ENCODE measurements around the gene SORL1. TPM values are rescaled to one million over a fixed set of nuclear protein-coding genes. Genes with fewer than 3 reads are reported as not detected.

Gene SORL1
- total RNA-seq, 2 donors from 2014 or later, result 66.1 to 121 TPM

DNA sequence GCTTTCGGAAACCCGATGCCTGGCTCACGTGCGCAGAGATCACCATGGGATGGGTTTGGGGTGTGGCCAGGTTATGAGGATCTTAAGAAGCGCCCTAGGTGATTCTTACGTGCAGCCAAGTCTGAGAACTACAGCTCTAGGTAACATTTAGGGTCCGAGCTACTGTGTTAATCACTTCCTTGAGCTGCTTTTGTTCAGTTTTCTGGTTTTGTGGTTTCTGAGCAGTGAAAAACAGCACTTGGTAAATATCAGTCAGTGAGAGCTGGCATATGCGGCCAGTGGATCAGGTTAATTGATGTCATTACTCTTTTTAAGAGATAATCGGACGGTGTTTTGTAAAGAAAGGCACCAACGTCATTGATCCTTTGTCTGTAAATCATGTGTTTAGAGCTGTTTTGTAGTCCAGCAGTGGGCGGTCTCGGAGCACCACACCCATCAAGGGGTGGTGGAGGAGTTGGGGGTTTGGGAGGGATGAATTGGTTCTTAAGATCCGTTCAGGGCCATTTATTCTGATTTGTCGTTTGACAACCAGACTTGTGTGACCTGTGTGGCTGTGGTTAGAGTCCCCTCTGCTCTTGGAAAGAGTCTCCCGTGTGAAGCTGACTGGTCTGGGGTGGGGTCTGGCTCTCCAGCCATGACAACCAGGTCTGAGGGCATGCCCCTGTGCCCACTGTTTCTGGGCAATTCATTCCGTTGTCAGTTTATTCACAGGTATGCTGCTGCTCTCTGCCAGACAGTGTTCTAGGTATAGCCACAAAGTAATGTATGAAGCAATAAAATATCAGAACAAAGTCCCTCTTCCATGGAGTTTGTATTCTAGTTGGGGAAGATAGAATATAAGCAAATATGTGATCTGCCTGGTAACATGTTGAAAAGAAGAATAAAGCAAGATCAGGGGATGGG is 62.6 kb downstream of the SORL1 start:
- Histone ChIP-seq H3K9me3 (no peaks in the 10 kb centered on the region), H3K9ac (ENCODE audit: low read depth in 2 of 2, low read length in 2 of 2) (no peak overlapping the region), H3K36me3 (no peaks in the 10 kb centered on the region), H3K4me1 (no peaks in the 10 kb centered on the region), H3K27ac (no peak overlapping the region), H3K27me3 (no peaks in the 10 kb centered on the region), H3K4me3 (no peak overlapping the region)
- intact Hi-C loops (cut with DNase I), result no loop called here
- TF ChIP-seq, protein P1, sequence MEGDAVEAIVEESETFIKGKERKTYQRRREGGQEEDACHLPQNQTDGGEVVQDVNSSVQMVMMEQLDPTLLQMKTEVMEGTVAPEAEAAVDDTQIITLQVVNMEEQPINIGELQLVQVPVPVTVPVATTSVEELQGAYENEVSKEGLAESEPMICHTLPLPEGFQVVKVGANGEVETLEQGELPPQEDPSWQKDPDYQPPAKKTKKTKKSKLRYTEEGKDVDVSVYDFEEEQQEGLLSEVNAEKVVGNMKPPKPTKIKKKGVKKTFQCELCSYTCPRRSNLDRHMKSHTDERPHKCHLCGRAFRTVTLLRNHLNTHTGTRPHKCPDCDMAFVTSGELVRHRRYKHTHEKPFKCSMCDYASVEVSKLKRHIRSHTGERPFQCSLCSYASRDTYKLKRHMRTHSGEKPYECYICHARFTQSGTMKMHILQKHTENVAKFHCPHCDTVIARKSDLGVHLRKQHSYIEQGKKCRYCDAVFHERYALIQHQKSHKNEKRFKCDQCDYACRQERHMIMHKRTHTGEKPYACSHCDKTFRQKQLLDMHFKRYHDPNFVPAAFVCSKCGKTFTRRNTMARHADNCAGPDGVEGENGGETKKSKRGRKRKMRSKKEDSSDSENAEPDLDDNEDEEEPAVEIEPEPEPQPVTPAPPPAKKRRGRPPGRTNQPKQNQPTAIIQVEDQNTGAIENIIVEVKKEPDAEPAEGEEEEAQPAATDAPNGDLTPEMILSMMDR (IDR thresholded peaks at IDR 0.05), result no peak
- DNase-seq, result no peak

DNA sequence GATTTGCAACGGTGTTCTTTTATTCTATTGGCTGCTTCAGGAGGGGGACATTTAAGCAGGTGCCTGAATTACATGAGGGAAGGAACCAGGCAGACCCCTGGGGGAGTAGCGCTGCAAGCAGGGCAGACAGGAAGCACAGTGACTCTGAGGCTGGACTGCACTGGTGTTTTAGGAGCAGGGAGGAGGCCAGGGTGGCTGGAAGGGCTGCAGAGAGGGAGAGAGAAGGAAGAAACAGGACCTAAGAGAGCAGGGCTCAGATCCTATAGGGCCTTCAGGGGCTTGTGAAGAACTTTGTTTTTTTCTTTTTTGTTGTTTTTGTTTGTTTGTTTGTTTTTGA is 63.2 kb downstream of the SORL1 start:
- Histone ChIP-seq H3K36me3 (no peaks in the 10 kb centered on the region), H3K27me3 (no peaks in the 10 kb centered on the region), H3K9me3 (no peaks in the 10 kb centered on the region), H3K27ac (no peak overlapping the region), H3K4me3 (no peak overlapping the region), H3K4me1 (no peaks in the 10 kb centered on the region), H3K9ac (ENCODE audit: low read depth in 2 of 2, low read length in 2 of 2) (no peak overlapping the region)
- TF ChIP-seq, protein P1 (IDR thresholded peaks at IDR 0.05), result no peak
- no peak for DNase-seq
- intact Hi-C loops (cut with DNase I), result no loop called here

DNA sequence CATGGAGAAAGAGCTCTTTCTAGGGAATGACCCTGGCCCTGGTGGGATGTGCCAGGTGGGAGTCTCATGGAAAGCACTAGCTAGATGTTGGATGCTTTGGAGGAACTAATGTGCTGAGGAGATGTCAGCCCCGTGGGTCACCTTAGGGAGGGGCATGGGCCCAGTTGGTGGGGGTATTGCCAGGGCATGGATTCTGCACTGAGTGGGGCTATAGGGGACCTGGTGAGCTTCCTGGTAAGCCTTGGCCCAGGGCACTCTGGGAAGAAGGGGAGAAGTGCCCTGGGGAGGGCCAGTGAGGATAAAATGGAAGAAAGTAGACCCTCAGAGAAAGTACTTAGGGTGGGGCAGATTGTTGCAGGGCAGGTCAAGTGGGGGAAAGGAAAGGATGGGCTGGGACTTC is 65.9 kb downstream of the SORL1 start:
- DNase-seq, result no peak
- no peaks in the 10 kb centered on the region for H3K36me3 ChIP-seq
- intact Hi-C loops (cut with DNase I), result no loop called here
- no peaks in the 10 kb centered on the region for H3K27me3 ChIP-seq
- H3K9me3 ChIP-seq, result no peaks in the 10 kb centered on the region
- H3K27ac ChIP-seq, result no peak overlapping the region
- H3K4me3 ChIP-seq, result no peak overlapping the region
- H3K4me1 ChIP-seq, result no peaks in the 10 kb centered on the region
- H3K9ac ChIP-seq (ENCODE audit: low read depth in 2 of 2, low read length in 2 of 2), result no peak overlapping the region
- TF ChIP-seq, protein P1 (IDR thresholded peaks at IDR 0.05), result no peak

DNA sequence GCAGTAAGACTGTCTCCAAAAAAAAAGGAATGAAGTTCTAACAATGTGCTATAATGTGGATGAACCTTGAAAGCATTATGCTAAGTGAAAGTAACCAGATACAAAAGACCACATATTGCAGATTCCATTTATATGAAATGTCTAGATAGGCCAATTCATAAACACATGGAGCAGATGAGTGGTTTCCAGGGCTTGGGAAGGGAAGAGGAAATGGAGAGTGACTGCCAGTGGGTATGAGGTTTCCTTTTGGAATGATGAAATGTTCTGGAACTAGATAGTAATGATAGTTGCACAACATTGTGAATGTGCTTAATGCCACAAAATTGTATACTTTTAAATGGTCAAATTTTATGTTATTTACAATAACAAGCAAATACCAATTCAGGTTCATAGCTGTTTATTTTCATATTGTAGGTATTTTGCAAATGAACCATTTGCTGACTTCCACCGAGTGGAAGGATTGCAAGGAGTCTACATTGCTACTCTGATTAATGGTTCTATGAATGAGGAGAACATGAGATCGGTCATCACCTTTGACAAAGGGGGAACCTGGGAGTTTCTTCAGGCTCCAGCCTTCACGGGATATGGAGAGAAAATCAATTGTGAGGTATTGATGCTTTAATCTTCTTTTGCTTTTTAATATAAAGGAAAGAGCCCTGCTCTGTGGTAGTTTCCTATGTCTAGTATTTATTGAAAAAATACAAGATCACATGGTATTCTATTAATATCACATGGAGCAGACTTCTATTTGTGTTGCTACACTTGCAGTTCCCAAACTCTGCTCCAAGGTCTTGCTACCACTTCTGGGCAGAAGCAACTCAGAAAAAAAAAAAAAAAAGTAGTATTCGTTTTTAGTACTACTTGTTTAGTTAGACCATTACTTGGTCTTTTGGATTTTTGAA is 68.4 kb downstream of the SORL1 start:
- H3K27me3 ChIP-seq, result no peaks in the 10 kb centered on the region
- intact Hi-C loops (cut with DNase I), result no loop called here

More for the DNA sequence above, 68.4 kb downstream of the SORL1 start:
- no peak for DNase-seq
- Histone ChIP-seq H3K9ac (ENCODE audit: low read depth in 2 of 2, low read length in 2 of 2) (no peak overlapping the region), H3K27ac (no peak overlapping the region), H3K36me3 (no peaks in the 10 kb centered on the region), H3K4me1 (no peaks in the 10 kb centered on the region), H3K4me3 (no peak overlapping the region), H3K9me3 (no peaks in the 10 kb centered on the region)
- TF ChIP-seq, protein P1 (IDR thresholded peaks at IDR 0.05), result no peak

Data from colonic mucosa (tissue), 4 donors.